Panc1 (cell line): Measurements from ENCODE around the gene SOCS6. TPM values are rescaled to one million over a fixed set of nuclear protein-coding genes. Genes with fewer than 3 reads are reported as not detected.

Experiments used
- ATAC-seq: fragments of 200-7000 bp; cut with Tn5 transposase; 2 replicates; pipeline ENCODE4 v1.9.1; 2020; ENCODE audit warnings: mild to moderate bottlenecking, moderate library complexity
- BruUV-seq: library from RNA; stranded (reverse); fragments of 400-500 nt; replicated peaks from 2 replicates; lab custom pipeline; 2021; lab: Mats Ljungman, UMichigan
- CTCF ChIA-PET: fragments of 300-600 bp; sonication (Branson Sonifier 250); formaldehyde crosslinking; loops from one replicate; lab custom pipeline; 2022; ENCODE audit warnings: antibody characterized with exemption; lab: Charles Lee
- POLR2A ChIA-PET: fragments of 300-600 bp; sonication (Branson Sonifier 250); formaldehyde crosslinking; loops from one replicate; lab custom pipeline; 2022; ENCODE audit warnings: antibody characterized with exemption; lab: Charles Lee
- DNase-seq: peaks from one replicate; pipeline ENCODE4 v3.0.0-alpha.2; 2010; ENCODE audit warnings: low read depth, low spot score
- H3K27ac ChIP-seq: 2 replicates; pipeline ENCODE4 v1.5.1; 2011; ENCODE audit warnings: mild to moderate bottlenecking, low read length, inconsistent platforms
- H3K27me3 ChIP-seq: fragments of 200-500 bp; sonication (Bioruptor generic); 2 replicates; pipeline ENCODE4 v1.6.0; 2014; ENCODE audit warnings: low read length, inconsistent platforms; ENCODE audit not compliant: control insufficient read depth, insufficient read depth
- H3K36me3 ChIP-seq: fragments of 200-500 bp; sonication (Bioruptor generic); 2 replicates; pipeline ENCODE4 v1.5.1; 2014; ENCODE audit warnings: inconsistent platforms, mild to moderate bottlenecking, low read length, moderate library complexity; ENCODE audit not compliant: control insufficient read depth, insufficient read depth
- H3K4me1 ChIP-seq: 2 replicates; pipeline ENCODE4 v1.5.1; 2011; ENCODE audit warnings: inconsistent platforms, mild to moderate bottlenecking, low read length, moderate library complexity; ENCODE audit not compliant: control insufficient read depth, insufficient read depth
- H3K4me3 ChIP-seq, 2 experiments: 2 replicates each; pipeline ENCODE4 v1.5.1; 2011 to 2012; ENCODE audit warnings: low read depth in 2 of 2, low read length in 2 of 2, mild to moderate bottlenecking in 2 of 2, inconsistent platforms in 1 of 2, moderate library complexity in 1 of 2
- H3K9me3 ChIP-seq: fragments of 200-500 bp; sonication (Bioruptor generic); 2 replicates; pipeline ENCODE4 v1.5.1; 2014; ENCODE audit warnings: low read depth, mild to moderate bottlenecking, inconsistent platforms, low read length, moderate library complexity; ENCODE audit not compliant: control insufficient read depth, insufficient read depth
- CTCF ChIP-seq: fragments of 450-650 bp; IDR thresholded peaks from 2 replicates; pipeline ENCODE4 v1.5.1; 2017; ENCODE audit warnings: mild to moderate bottlenecking
- POLR2AphosphoS5 ChIP-seq: IDR thresholded peaks from 2 replicates; pipeline ENCODE4 v1.6.1; 2012; ENCODE audit warnings: mild to moderate bottlenecking, low read depth, low read length, moderate library complexity
- SIN3A ChIP-seq: IDR thresholded peaks from 2 replicates; pipeline ENCODE4 v1.6.1; 2012; ENCODE audit warnings: low read depth, mild to moderate bottlenecking, low read length, moderate library complexity, borderline replicate concordance; ENCODE audit not compliant: insufficient read depth
- TCF7L2 ChIP-seq: IDR thresholded peaks from 2 replicates; pipeline ENCODE4 v1.6.1; 2011; ENCODE audit warnings: mild to moderate bottlenecking, low read depth, low read length, inconsistent platforms
- in situ Hi-C: cut with HindIII; loops from 2 replicates; pipeline ENCODE4 v1.10.0; 2016; ENCODE audit warnings: low sequenced_read_pairs, low pct_unique_long_range_greater_than_20kb
- intact Hi-C: fragments of 100-400 bp; cut with micrococcal nuclease; formaldehyde crosslinking; loops from one replicate; pipeline ENCODE4 v1.10.0; 2022; ENCODE audit not compliant: unreplicated experiment
- total RNA-seq: library from RNA; stranded (reverse); gene quantifications from one replicate; pipeline ENCODE4 v1.2.1, GENCODE V29; 2021; ENCODE audit not compliant: unreplicated experiment
- TF ChIP-seq, protein P1 (sequence below), 2 experiments: IDR thresholded peaks; 2 replicates each; pipeline ENCODE4 v1.6.1; 2011 to 2012; ENCODE audit warnings: low read depth in 2 of 2, control low read depth in 1 of 2, low read length in 1 of 2, mild to moderate bottlenecking in 1 of 2, moderate library complexity in 1 of 2; ENCODE audit not compliant: insufficient read depth in 1 of 2

The SOCS6 gene
- total RNA-seq, 1 experiment from 2014 or later, result 43.0 TPM

GRCh38 chr18:70311726-70312125 is 22.9 kb downstream of the SOCS6 start:
- no TSS peak for BruUV-seq
- in situ Hi-C loops, result no loop called here
- no peak for ATAC-seq
- H3K9me3 ChIP-seq, result no peaks in the 10 kb centered on the region
- peak overlapping the region; percentile 95 for H3K27ac ChIP-seq
- TF ChIP-seq CTCF, result no peak
- TF ChIP-seq, protein P1, sequence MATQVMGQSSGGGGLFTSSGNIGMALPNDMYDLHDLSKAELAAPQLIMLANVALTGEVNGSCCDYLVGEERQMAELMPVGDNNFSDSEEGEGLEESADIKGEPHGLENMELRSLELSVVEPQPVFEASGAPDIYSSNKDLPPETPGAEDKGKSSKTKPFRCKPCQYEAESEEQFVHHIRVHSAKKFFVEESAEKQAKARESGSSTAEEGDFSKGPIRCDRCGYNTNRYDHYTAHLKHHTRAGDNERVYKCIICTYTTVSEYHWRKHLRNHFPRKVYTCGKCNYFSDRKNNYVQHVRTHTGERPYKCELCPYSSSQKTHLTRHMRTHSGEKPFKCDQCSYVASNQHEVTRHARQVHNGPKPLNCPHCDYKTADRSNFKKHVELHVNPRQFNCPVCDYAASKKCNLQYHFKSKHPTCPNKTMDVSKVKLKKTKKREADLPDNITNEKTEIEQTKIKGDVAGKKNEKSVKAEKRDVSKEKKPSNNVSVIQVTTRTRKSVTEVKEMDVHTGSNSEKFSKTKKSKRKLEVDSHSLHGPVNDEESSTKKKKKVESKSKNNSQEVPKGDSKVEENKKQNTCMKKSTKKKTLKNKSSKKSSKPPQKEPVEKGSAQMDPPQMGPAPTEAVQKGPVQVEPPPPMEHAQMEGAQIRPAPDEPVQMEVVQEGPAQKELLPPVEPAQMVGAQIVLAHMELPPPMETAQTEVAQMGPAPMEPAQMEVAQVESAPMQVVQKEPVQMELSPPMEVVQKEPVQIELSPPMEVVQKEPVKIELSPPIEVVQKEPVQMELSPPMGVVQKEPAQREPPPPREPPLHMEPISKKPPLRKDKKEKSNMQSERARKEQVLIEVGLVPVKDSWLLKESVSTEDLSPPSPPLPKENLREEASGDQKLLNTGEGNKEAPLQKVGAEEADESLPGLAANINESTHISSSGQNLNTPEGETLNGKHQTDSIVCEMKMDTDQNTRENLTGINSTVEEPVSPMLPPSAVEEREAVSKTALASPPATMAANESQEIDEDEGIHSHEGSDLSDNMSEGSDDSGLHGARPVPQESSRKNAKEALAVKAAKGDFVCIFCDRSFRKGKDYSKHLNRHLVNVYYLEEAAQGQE (IDR thresholded peaks at IDR 0.05; ENCODE audit: insufficient read depth in 1 of 2, low read depth in 2 of 2, low read length in 1 of 2), result no peak
- no peak for TF ChIP-seq TCF7L2
- no peak for TF ChIP-seq POLR2AphosphoS5
- TF ChIP-seq SIN3A, result no peak
- H3K27me3 ChIP-seq, result no peaks in the 10 kb centered on the region
- DNase-seq, result no peak
- intact Hi-C loops, result no loop called here
- ChIA-PET POLR2A (interaction anchor here (1.0 kb wide), 1 partner anchor 11 kb away, joined by 3 read pairs; no protein-coding TSS in a partner anchor), CTCF (no interaction called here)
- H3K4me1 ChIP-seq, result peaks cover 58% of the 10 kb centered on the region
- no peaks in the 10 kb centered on the region; the same call in 1 of the 2 replicates for H3K36me3 ChIP-seq
- H3K4me3 ChIP-seq, result no peak overlapping the region; a peak in 1 of 4 replicates

DNA sequence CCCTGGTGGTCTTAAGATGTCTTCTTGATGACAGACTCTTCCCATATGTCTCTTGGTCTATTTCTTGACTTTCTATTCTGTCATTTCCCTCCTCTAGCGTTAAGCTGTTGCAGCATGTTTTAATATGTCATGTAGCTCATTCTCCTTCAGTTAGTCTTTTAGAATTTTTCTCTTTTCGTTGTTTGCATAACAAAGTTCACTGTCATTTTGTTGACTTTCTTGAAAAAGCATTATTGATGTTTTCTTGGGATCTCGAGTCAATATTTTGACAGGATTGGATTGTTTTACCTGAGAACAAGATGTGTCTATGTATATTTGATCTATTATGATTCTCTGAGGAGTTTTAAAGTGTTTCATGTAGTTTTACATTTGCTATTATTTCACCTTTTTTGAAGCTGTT is 24.8 kb downstream of the SOCS6 start:
- Histone ChIP-seq H3K36me3 (no peaks in the 10 kb centered on the region; the same call in 1 of the 2 replicates), H3K9me3 (no peaks in the 10 kb centered on the region), H3K27me3 (no peaks in the 10 kb centered on the region), H3K4me1 (peaks cover 57% of the 10 kb centered on the region), H3K4me3 (no peak overlapping the region), H3K27ac (peak overlapping the region; percentile 95)
- ATAC-seq (no peak), DNase-seq (no peak)
- POLR2A ChIA-PET, result no interaction called here
- CTCF ChIA-PET, result interaction anchor here (0.6 kb wide), 1 partner anchor 148 kb away, joined by 3 read pairs; no protein-coding TSS in a partner anchor
- TF ChIP-seq CTCF (no peak), SIN3A (no peak), POLR2AphosphoS5 (no peak), TCF7L2 (no peak)
- TF ChIP-seq, protein P1 (IDR thresholded peaks at IDR 0.05; ENCODE audit: insufficient read depth in 1 of 2, low read depth in 2 of 2, low read length in 1 of 2), result no peak
- in situ Hi-C loops (no loop called here), intact Hi-C loops (no loop called here)
- BruUV-seq, result no TSS peak
